Stimulated activated CD4-positive, alpha-beta T cell treated with anti-CD3 and anti-CD28 coated beads, Interleukin-12 subunit alpha, Interleukin-12 subunit beta, amount 100 ng/mL, for 24 hours (primary cell): ENCODE measurements around the gene PSG1.
"Not testable (repeated sequence)": the region's sequence is repeated elsewhere in the genome, so short reads cannot be mapped to it uniquely, and the experiment has no call there.

Source experiments
- DNase-seq, 2 experiments: peaks; one replicate each; pipeline ENCODE4 v3.0.0-alpha.2; 2020; ENCODE audit warnings: low read depth in 2 of 2

The PSG1 gene

DNA sequence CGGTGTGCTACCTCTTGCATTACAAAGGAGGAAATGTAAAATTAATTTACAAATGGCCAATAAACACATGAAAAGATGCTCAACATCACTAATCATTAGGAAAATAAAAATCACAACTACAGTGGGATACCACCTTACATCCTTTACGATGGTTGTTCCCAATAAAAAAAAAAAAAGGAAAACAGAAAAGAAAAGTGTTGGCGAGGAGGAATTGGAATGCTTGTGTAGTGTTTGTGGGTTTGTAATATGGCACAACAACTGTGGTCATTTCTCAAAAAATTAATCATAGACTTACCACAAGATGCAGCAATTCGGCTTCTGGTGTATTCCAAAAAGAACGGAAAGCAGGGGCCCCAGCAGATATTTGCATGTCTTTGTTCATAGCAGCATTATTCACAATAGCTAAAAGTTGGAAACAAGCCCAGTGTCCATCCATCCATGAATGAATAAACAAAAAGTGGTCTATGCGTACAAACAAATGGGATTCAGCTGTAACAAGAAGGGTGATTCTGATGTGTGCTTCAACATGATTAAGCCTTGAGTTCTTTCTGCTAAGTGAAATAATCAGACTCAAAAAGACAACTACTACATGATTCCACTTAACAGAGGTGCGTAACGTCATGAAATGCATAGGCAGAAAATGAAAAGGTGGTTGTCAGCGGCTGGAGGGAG lies 58.1 kb downstream of the PSG1 start:
- not testable (repeated sequence) for DNase-seq

- not testable (repeated sequence) for DNase-seq
Observed at GRCh38 chr19:42819960-42820650, 59.4 kb downstream of the PSG1 start.

GRCh38 chr19:42816894-42817293 lies 62.6 kb downstream of the PSG1 start:
- no peak for DNase-seq
